ENCODE data around the gene TCEA2.

DNA sequence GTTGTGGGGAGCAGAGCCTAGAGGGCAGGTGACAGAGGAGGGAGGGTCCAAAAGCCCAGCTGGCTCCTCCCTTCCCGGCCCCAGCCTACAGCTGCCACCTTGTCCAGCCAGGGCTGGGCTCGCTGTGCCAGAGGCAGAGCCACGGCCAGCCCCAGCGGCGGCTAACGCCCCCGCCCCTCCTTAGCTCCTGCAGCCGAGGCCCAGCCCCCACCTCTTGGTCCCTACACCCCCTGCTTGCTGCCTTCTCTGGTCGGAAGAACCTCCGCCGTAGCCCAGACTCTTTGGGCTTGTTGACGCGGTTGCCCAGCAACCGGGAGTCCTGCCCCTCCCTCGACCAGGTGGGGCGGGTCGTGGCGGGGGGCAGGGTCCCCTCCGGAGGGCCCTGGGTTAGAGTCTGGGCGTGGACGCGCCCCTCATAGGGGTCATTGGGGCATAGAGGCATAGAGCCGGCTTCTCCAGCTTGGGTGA, 21.7 kb downstream of the TCEA2 start:
- TF ChIP-seq, protein P1, sequence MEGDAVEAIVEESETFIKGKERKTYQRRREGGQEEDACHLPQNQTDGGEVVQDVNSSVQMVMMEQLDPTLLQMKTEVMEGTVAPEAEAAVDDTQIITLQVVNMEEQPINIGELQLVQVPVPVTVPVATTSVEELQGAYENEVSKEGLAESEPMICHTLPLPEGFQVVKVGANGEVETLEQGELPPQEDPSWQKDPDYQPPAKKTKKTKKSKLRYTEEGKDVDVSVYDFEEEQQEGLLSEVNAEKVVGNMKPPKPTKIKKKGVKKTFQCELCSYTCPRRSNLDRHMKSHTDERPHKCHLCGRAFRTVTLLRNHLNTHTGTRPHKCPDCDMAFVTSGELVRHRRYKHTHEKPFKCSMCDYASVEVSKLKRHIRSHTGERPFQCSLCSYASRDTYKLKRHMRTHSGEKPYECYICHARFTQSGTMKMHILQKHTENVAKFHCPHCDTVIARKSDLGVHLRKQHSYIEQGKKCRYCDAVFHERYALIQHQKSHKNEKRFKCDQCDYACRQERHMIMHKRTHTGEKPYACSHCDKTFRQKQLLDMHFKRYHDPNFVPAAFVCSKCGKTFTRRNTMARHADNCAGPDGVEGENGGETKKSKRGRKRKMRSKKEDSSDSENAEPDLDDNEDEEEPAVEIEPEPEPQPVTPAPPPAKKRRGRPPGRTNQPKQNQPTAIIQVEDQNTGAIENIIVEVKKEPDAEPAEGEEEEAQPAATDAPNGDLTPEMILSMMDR (IDR thresholded peaks at IDR 0.05): no peak
- TF ChIP-seq EZH2phosphoT487 (IDR thresholded peaks at IDR 0.05) (no peak), EZH2 (IDR thresholded peaks at IDR 0.05) (no peak)

Measured in neural progenitor cell (in vitro differentiated cells).